Activated gamma-delta T cell (primary cell): ENCODE results near the gene ZNF662.

Source experiments
- DNase-seq: peaks from one replicate; lab custom pipeline; 2025; lab: John Stamatoyannopoulos, UW

ZNF662 gene

GRCh38 chr3:42936157-42936981 is 30.4 kb downstream of the ZNF662 start:
- DNase-seq, result no peak

- no peak for DNase-seq
Measured at GRCh38 chr3:42937334-42937733, 31.4 kb downstream of the ZNF662 start.

GRCh38 chr3:42942693-42943092 is 36.8 kb downstream of the ZNF662 start:
- no peak for DNase-seq

DNA sequence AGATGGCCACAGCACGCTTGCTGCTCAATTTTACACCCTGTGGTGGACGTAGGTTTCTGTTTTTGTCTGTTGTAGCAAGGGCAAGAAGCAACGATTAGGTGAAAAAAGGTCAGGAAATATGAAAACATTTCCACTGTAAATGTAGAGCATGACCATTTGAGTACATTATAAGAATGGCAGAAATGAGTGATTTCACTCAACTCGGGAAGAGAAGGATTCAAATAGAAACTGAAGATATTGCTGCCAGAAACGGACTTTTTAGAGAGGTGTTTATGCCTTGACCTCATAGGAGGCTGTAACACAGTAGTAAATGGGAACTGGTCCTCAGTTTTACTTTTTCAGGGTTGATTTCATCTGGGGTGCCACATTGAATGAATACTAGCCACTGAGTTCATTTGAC is 40.1 kb downstream of the ZNF662 start:
- DNase-seq, result no peak

- no peak for DNase-seq
Measured at GRCh38 chr3:42957573-42957972, 51.6 kb downstream of the ZNF662 start.

DNA sequence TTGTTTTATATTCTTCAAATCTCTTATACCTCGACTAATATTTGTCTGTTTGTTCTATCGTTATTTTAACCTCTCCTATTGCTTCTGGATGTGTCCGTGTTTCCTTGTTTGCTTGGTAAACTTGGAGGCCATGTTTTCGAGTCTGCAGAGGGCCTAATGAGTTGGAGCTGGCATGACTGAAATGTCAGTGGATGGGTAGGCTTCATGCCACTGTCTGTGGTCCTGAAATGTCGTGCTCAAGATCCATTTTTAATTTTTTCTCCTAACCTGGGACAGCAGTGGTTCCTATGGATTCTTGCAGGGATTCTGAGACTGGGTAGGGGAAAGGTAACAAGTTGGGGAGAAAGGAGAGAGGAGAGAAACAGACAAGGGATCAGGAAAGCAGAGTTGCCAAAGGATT is 54.3 kb downstream of the ZNF662 start:
- no peak for DNase-seq

- no peak for DNase-seq
Measured at GRCh38 chr3:42960786-42961185, 54.8 kb downstream of the ZNF662 start.

DNA sequence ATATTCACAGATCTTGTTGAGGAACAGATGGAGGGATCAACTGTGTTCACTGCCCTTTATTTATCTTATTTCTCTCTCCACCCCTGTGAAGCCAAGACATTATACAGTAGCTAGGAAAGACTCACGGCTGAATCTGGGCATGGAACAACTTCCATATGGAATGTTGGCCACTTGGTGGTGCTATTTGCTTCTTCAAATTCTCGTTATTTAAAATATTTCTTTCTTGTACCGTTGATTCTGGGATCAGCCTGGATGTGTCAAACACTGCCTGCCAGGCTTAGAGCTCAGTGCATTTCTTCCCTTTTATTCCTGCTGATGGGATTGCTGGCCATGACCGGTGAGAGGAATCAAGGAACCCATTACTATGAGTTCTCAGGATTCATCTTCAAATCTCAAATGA is 55.7 kb downstream of the ZNF662 start:
- no peak for DNase-seq

GRCh38 chr3:42963269-42963668 is 57.3 kb downstream of the ZNF662 start:
- DNase-seq, result no peak

DNA sequence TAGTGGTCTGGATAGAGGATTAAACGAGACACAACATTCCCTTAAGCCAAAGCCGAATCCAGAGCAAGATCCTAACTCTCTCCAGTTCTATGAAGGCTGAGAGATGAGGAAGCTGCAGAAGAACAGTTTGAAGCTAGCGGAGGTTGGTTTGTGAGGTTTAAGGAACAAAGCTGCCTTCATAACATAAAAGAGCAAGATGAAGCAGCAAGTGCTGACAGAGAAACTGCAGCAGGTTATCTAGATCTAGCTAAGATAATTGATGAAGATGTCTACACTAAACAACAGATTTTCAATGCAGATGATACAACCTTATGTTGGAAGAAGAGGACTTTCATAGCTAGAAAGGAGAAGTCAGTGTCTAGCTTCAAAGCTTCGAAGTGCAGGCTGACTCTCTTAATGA is 58.3 kb downstream of the ZNF662 start:
- DNase-seq, result no peak
